Stimulated activated CD4-positive, alpha-beta T cell treated with anti-CD3 and anti-CD28 coated beads, Interleukin-15, amount 100 ng/mL, for 48 hours (primary cell): ENCODE results near the gene LRP1B.

ENCODE experiments used
- DNase-seq, 2 donors: peaks; one replicate each; pipeline ENCODE4 v3.0.0-alpha.2; 2020; ENCODE audit warnings: low read depth in 2 of 2

LRP1B gene

GRCh38 chr2:141767691-141768090 is 363.1 kb downstream of the LRP1B start:
- no peak for DNase-seq

- no peak for DNase-seq
These were observed 363.8 kb downstream of the LRP1B start for GRCh38 chr2:141767051-141767450.

GRCh38 chr2:141766225-141766624 is 364.6 kb downstream of the LRP1B start:
- DNase-seq: no peak

GRCh38 chr2:141748616-141749015 is 382.2 kb downstream of the LRP1B start:
- no peak for DNase-seq

GRCh38 chr2:141741652-141742051 is 389.2 kb downstream of the LRP1B start:
- no peak for DNase-seq

GRCh38 chr2:141737492-141738255 is 393.1 kb downstream of the LRP1B start:
- DNase-seq: no peak

- DNase-seq: no peak
These were observed 394.4 kb downstream of the LRP1B start for GRCh38 chr2:141736466-141736865.

- no peak for DNase-seq
These were observed 401.9 kb downstream of the LRP1B start for GRCh38 chr2:141728886-141729285.

GRCh38 chr2:141728142-141728541 is 402.7 kb downstream of the LRP1B start:
- no peak for DNase-seq

GRCh38 chr2:141724426-141724825 is 406.4 kb downstream of the LRP1B start:
- no peak for DNase-seq

- DNase-seq: no peak
These were observed 407.0 kb downstream of the LRP1B start for GRCh38 chr2:141723814-141724213.

GRCh38 chr2:141720476-141720875 is 410.3 kb downstream of the LRP1B start:
- DNase-seq: no peak

- no peak for DNase-seq
These were observed 416.3 kb downstream of the LRP1B start for GRCh38 chr2:141714496-141714895.

GRCh38 chr2:141711627-141712026 is 419.2 kb downstream of the LRP1B start:
- DNase-seq: no peak

GRCh38 chr2:141710589-141711239 is 420.1 kb downstream of the LRP1B start:
- DNase-seq: no peak

- DNase-seq: no peak
These were observed 421.1 kb downstream of the LRP1B start for GRCh38 chr2:141709756-141710155.

- DNase-seq: no peak
These were observed 423.3 kb downstream of the LRP1B start for GRCh38 chr2:141707486-141707885.

GRCh38 chr2:141704541-141704940 is 426.3 kb downstream of the LRP1B start:
- no peak for DNase-seq

- DNase-seq: no peak
These were observed 427.3 kb downstream of the LRP1B start for GRCh38 chr2:141703501-141703900.

- no peak for DNase-seq
These were observed 429.2 kb downstream of the LRP1B start for GRCh38 chr2:141701618-141702017.

GRCh38 chr2:141699573-141699972 is 431.2 kb downstream of the LRP1B start:
- no peak for DNase-seq

GRCh38 chr2:141698500-141698899 is 432.3 kb downstream of the LRP1B start:
- DNase-seq: no peak

GRCh38 chr2:141697035-141697434 is 433.8 kb downstream of the LRP1B start:
- DNase-seq: no peak
